ENCODE measurements around the gene SNTB2. TPM values are rescaled to one million over a fixed set of nuclear protein-coding genes. Genes with fewer than 3 reads are reported as not detected.

SNTB2 gene
- total and polyA plus RNA-seq, 2 of the 4 experiments (the other 2 are of a cell fraction): 23.5 to 47.5 TPM

- H3K18ac ChIP-seq (ENCODE audit: low read depth, low read length): no peak overlapping the region; the same call in 1 of the 2 replicates
- H3K4me3 ChIP-seq (ENCODE audit: insufficient read depth, low read depth, low read length): no peak overlapping the region
- ATAC-seq (ENCODE audit: low read depth) (no peak), DNase-seq (no peak)
- H3K9ac ChIP-seq (ENCODE audit: low read depth, low read length): no peak overlapping the region
- dilution Hi-C loops (cut with HindIII; ENCODE audit: low sequenced_read_pairs, unreplicated experiment): no loop called here
- ChIA-PET POLR2A (ENCODE audit: unreplicated experiment) (no interaction called here), CTCF (interaction anchor here (0.6 kb wide), 1 partner anchor 130 kb away, joined by 3 read pairs; no protein-coding TSS in a partner anchor)
- no peak overlapping the region for H3K56ac ChIP-seq (ENCODE audit: extremely low read depth, insufficient read depth, low read length)
- 93% methylated on average over 3 of the region's 3 CpGs; no CpG with 5 or more reads in 1 of the 2 experiments for WGBS, 2 experiments (ENCODE audit: extremely low coverage in 2 of 2, insufficient read length in 1 of 2)
- H4K8ac ChIP-seq (ENCODE audit: low read depth in 2 of 2, low read length in 2 of 2): no peak overlapping the region
- peaks cover 7% of the 10 kb centered on the region for H3K36me3 ChIP-seq (ENCODE audit: control insufficient read depth, insufficient read depth, low read length)
- no peak overlapping the region for H3K4me2 ChIP-seq (ENCODE audit: low read depth, low read length)
- in situ Hi-C loops (cut with MboI; ENCODE audit: low sequenced_read_pairs): no loop called here
- H2BK20ac ChIP-seq (ENCODE audit: low read depth, low read length): no peak overlapping the region
- H2AK9ac ChIP-seq (replicated peaks; ENCODE audit: low read depth, low read length, poor library complexity): no peak overlapping the region
- no peak overlapping the region for H3K27ac ChIP-seq (ENCODE audit: insufficient read depth, low read length)
- H4K20me1 ChIP-seq (ENCODE audit: insufficient read depth, low read length): no peaks in the 10 kb centered on the region
- BruUV-seq (replicated peaks): no TSS peak
- H3K23ac ChIP-seq (ENCODE audit: low read depth, low read length): no peak overlapping the region
- H2AK5ac ChIP-seq (ENCODE audit: low read depth, low read length): no peak overlapping the region
- peak overlapping the region; percentile 17 for H2BK5ac ChIP-seq (ENCODE audit: low read depth, low read length, poor library complexity, severe bottlenecking)
- no peaks in the 10 kb centered on the region for H3K9me3 ChIP-seq (ENCODE audit: control insufficient read depth, insufficient read depth, low read length)
- no peak overlapping the region for H4K91ac ChIP-seq (ENCODE audit: insufficient read depth, low read depth, low read length)
- intact Hi-C loops (cut with micrococcal nuclease): no loop called here
- no peak overlapping the region; the same call in 1 of the 2 replicates for H4K5ac ChIP-seq (ENCODE audit: low read depth, low read length)
- H3K4me1 ChIP-seq (ENCODE audit: control insufficient read depth, insufficient read depth, low read length): peaks cover 4% of the 10 kb centered on the region
- H3K9me1 ChIP-seq (ENCODE audit: insufficient read depth, low read length): peaks cover 4% of the 10 kb centered on the region; the same call in 1 of the 2 replicates
- H3K14ac ChIP-seq (replicated peaks; ENCODE audit: low read depth, low read length): no peak overlapping the region
- H2BK120ac ChIP-seq (ENCODE audit: low read depth, low read length): no peak overlapping the region
- H3K27me3 ChIP-seq (ENCODE audit: control insufficient read depth, insufficient read depth, low read length): no peaks in the 10 kb centered on the region
- no peak overlapping the region for H2AFZ ChIP-seq (replicated peaks; ENCODE audit: low read length, poor library complexity)
- peaks cover 2 to 57% of the 10 kb centered on the region in 2 experiments; a peak in 3 of 4 replicates for H3K79me1 ChIP-seq (ENCODE audit: low read depth in 1 of 2, low read length in 2 of 2)
- H3K4ac ChIP-seq (ENCODE audit: low read depth, low read length): no peak overlapping the region
- H2BK15ac ChIP-seq (ENCODE audit: low read depth, low read length): no peak overlapping the region
- TF ChIP-seq CEBPB (IDR thresholded peaks at IDR 0.05; ENCODE audit: low read depth, low read length) (no peak), NFE2L2 (IDR thresholded peaks at IDR 0.05; ENCODE audit: low read depth, low read length) (no peak), CHD1 (IDR thresholded peaks at IDR 0.05; ENCODE audit: low read depth, low read length) (no peak)
These were observed 106.4 kb downstream of the SNTB2 start for GRCh38 chr16:69293401-69293800.

Data from IMR-90 (cell line).